Prostate gland (tissue), 2 donors: ENCODE results near the gene DHX16. TPM values are rescaled to one million over a fixed set of nuclear protein-coding genes. Genes with fewer than 3 reads are reported as not detected.

ENCODE experiments used
- DNase-seq: peaks from one replicate; pipeline ENCODE4 v3.0.0-alpha.2; 2019; ENCODE audit warnings: low spot score
- H3K27ac ChIP-seq, 2 donors: fragments of 200-600 bp; sonication (generic); 2 replicates each; pipeline ENCODE4 v1.5.1; 2017 to 2019
- H3K27me3 ChIP-seq: fragments of 200-600 bp; sonication (generic); replicated peaks from 2 replicates; pipeline ENCODE4 v1.5.1; 2019; ENCODE audit not compliant: insufficient read depth
- H3K36me3 ChIP-seq, 2 donors: fragments of 200-600 bp; sonication (generic); 1 replicate in 1 of 2; 2 replicates in 1 of 2; pipeline versions ENCODE4 v1.5.1 to v1.8.1; 2017 to 2019
- H3K4me1 ChIP-seq: fragments of 200-600 bp; sonication (generic); replicated peaks from 2 replicates; pipeline ENCODE4 v1.5.1; 2019
- H3K4me3 ChIP-seq, 2 donors: fragments of 200-600 bp; sonication (generic); 2 replicates each; pipeline ENCODE4 v1.5.1; 2017 to 2019
- H3K9me3 ChIP-seq: fragments of 200-600 bp; sonication (generic); 2 replicates; pipeline ENCODE4 v1.5.1; 2017
- CTCF ChIP-seq, 4 experiments: fragments of 200-600 bp in 2 of 4; fragments of 450-650 bp in 2 of 4; sonication (generic) in 2 of 4; IDR thresholded peaks; 1 replicate in 3 of 4; 2 replicates in 1 of 4; pipeline ENCODE4 v1.5.1; 2016 to 2019; ENCODE audit warnings: antibody characterized with exemption in 4 of 4, mild to moderate bottlenecking in 2 of 4, moderate library complexity in 2 of 4
- POLR2A ChIP-seq: fragments of 450-650 bp; IDR thresholded peaks from one replicate; pipeline ENCODE4 v1.6.1; 2016; ENCODE audit warnings: antibody characterized with exemption, mild to moderate bottlenecking
- POLR2AphosphoS5 ChIP-seq: sonication (generic); formaldehyde crosslinking; IDR thresholded peaks from one replicate; pipeline ENCODE4 v1.6.1; 2017; ENCODE audit warnings: antibody characterized with exemption
- WGBS: methylation state at CpG from one replicate; pipeline ENCODE4 v1.1.5; 2018; 5-methylcytosine and 5-hydroxymethylcytosine counted together
- intact Hi-C: fragments of 100-400 bp; cut with DNase I; formaldehyde crosslinking; loops from one replicate; pipeline ENCODE4 v1.14.2; 2022
- total RNA-seq, 2 donors: library from RNA; depleted of rRNA; stranded (reverse); fragments of >200 nt; gene quantifications; one replicate each; pipeline ENCODE4 v1.1.0, GENCODE V29; 2016

Gene DHX16
- total RNA-seq, 2 donors from 2014 or later: 26.4 to 41.0 TPM

GRCh38 chr6:30625511-30625910 lies 47.3 kb downstream of the DHX16 start:
- no peaks in the 10 kb centered on the region for H3K27me3 ChIP-seq
- WGBS: 97% methylated on average over 8 of the region's 8 CpGs
- H3K36me3 ChIP-seq: peaks cover 5 to 12% of the 10 kb centered on the region in 2 donors
- no peaks in the 10 kb centered on the region for H3K9me3 ChIP-seq
- TF ChIP-seq POLR2AphosphoS5 (no peak), POLR2A (no peak), CTCF (IDR thresholded peaks at IDR 0.05) (no peak)
- no peak overlapping the region for H3K27ac ChIP-seq
- H3K4me1 ChIP-seq: no peaks in the 10 kb centered on the region
- no peak for DNase-seq
- H3K4me3 ChIP-seq: no peak overlapping the region
- intact Hi-C loops: no loop called here

DNA sequence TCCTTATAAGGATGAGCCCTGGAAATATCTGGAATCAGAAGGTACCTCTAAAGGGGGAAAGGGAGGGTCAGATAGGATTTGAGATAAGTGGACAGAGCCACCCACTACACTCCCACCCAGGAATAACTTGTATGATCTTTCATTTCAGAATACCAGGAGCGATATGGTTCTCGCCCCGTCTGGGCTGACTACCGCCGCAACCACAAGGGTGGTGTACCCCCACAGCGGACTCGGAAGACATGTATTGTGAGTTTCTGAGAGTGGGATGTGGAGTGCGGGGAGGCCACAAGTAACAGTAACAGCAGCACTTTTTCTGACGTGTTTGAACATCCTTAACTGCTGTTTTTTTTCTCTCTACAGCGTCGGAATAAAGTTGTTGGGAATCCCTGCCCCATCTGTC lies 53.2 kb downstream of the DHX16 start:
- TF ChIP-seq POLR2A (no peak), POLR2AphosphoS5 (no peak), CTCF (IDR thresholded peaks at IDR 0.05) (no peak)
- no peak for DNase-seq
- H3K4me1 ChIP-seq: no peaks in the 10 kb centered on the region
- WGBS: 94% methylated on average over 11 of the region's 11 CpGs
- intact Hi-C loops: loop anchor here (5.0 kb wide), 1 partner anchor 68 kb away; the partner anchor contains the start of gene PPP1R18
- no peak overlapping the region for H3K27ac ChIP-seq
- H3K36me3 ChIP-seq: peaks cover 10 to 14% of the 10 kb centered on the region in 2 donors
- H3K4me3 ChIP-seq: no peak overlapping the region
- H3K27me3 ChIP-seq: no peaks in the 10 kb centered on the region
- no peaks in the 10 kb centered on the region for H3K9me3 ChIP-seq

DNA sequence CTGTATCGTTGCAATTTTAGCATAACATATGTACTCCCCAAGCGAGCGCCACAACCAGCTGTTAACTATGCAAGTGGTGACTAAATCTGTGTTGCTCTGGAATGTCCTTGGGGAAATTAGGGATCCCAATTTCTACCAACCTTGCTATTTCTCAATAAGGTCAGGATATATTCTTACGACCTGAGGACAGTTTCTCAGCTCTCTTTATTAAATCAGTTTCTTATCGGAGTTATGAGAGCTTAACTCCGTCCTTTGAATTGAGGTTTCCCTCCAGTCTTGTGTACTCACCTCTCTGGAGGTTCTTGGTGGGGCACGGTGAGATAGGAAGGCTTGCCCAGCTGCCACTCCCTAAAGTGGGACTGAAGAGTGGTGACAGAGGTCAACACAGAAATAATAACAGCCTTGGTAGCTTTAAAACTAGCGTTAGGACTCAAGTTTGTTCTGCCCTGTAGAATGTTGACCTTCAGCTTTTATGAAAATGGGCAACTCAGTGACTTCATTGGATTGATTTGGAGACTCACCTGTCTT lies 54.5 kb downstream of the DHX16 start:
- H3K9me3 ChIP-seq: no peaks in the 10 kb centered on the region
- peak overlapping the region; percentile 95 to 99 for H3K27ac ChIP-seq
- WGBS: 12% methylated on average over 8 of the region's 8 CpGs
- TF ChIP-seq POLR2AphosphoS5: no peak
- no peak for TF ChIP-seq POLR2A
- no peak for TF ChIP-seq CTCF (IDR thresholded peaks at IDR 0.05)
- no peaks in the 10 kb centered on the region for H3K27me3 ChIP-seq
- no peak for DNase-seq
- peak overlapping the region; percentile 33 to 66 for H3K4me3 ChIP-seq
- peaks cover 8 to 12% of the 10 kb centered on the region in 2 donors for H3K36me3 ChIP-seq
- intact Hi-C loops: loop anchor here (5.0 kb wide), 1 partner anchor 69 kb away; the partner anchor contains the start of gene PPP1R18
- H3K4me1 ChIP-seq: peaks cover 2% of the 10 kb centered on the region

DNA sequence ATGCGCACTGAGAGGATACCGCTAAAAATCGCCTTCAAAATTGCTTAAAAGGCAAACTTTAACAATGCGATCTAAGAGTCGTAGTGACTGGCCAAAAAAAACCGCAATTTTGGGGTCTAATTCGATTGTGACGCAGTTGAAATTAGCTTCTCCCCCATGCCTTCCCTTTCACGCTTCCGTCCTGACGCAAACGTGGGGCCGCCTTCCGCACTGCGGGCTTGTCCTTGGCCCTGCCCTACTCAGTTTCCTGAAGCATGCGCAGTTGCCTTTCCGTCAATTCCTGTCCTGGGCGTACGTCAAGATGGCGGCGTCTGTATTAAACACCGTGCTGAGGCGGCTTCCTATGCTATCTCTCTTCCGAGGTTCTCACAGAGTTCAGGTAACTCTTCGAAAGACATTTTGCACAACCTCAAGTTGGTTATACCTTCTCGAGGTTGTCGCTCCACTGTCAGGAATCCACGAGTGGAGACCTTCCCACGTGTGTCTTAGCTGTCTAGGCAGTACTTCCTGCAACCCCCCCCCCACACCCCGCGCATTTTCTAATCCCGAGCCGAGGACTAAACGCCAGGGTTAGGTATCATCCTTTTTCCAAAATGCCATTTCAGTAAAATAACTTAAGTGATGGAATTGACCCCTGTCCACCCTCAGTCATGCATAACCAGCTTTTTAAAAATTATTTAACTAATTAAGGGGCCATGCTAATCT lies 55.1 kb downstream of the DHX16 start, which contains the start of gene MRPS18B:
MRPS18B (plus strand) TSS at position 276 of the 705 bp plus-strand sequence; CDS start at position 302, 26 bp downstream.
- H3K27me3 ChIP-seq: no peaks in the 10 kb centered on the region
- peaks cover 5% of the 10 kb centered on the region for H3K4me1 ChIP-seq
- WGBS: under 1% methylated on average over 34 of the region's 34 CpGs
- no peaks in the 10 kb centered on the region for H3K9me3 ChIP-seq
- peak within 1 kb of the TSS; percentile 95 to 99 for H3K27ac ChIP-seq
- TF ChIP-seq POLR2A: peak; percentile 58
- TF ChIP-seq CTCF (IDR thresholded peaks at IDR 0.05): no peak
- peak; percentile 88 for TF ChIP-seq POLR2AphosphoS5
- peak within 1 kb of the TSS; percentile 54 to 89 for H3K4me3 ChIP-seq
- intact Hi-C loops: loop anchor here (2.0 to 5.0 kb wide), 2 partner anchors 70 to 103 kb away; partner anchors contain the start of genes PPP1R18 and TUBB
- peaks cover 8 to 12% of the 10 kb centered on the region in 2 donors for H3K36me3 ChIP-seq
- peak; percentile 97 for DNase-seq
